Eye (tissue), 1 donor: Measurements from ENCODE around the gene NTHL1.
A peak's percentile ranks its signal among the peaks of the same experiment; 100 is the strongest.

ENCODE experiments used
- DNase-seq: peaks from one replicate; pipeline ENCODE4 v3.0.0-alpha.2; 2015

NTHL1 gene

DNA sequence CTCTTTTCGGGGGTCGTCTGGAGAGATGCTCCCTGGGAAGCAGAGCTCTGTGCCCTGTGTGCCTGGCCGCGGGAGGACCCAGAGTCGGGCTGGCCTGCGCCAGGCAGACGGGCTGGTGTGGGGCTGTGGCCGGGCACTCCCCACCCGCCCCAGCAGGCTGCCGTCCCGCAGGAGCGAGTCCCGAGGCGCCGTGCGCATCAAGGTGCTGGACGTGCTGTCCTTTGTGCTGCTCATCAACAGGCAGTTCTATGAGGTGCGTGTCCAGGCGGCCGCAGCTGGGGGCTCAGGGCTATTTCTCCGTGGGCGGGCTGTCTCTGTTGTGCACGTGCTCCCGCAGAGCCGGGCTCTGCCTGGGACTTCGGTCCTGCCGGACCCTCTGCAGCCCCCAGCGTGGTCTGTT, 15.2 kb upstream of the NTHL1 start:
- no peak for DNase-seq

DNA sequence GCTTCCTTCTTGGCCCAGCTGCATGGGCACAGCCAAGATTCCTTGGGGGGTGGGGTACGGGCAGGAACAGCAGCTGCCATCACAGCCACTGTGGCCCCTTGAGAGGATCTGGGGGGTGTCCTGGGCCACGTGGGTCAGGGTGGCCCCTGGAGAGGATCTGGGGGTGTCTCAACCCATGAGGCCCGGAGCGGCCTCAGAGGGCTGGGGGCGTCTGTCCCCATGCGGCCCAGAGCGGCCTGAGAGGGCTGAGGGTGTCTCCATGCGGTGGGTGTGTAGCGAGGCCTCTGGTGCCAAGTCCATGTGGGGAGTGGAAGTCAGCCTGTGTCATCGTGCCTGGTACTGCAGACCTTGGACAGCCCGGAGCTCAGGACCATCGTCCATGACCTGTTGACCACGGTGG, 13.9 kb upstream of the NTHL1 start:
- no peak for DNase-seq

DNA sequence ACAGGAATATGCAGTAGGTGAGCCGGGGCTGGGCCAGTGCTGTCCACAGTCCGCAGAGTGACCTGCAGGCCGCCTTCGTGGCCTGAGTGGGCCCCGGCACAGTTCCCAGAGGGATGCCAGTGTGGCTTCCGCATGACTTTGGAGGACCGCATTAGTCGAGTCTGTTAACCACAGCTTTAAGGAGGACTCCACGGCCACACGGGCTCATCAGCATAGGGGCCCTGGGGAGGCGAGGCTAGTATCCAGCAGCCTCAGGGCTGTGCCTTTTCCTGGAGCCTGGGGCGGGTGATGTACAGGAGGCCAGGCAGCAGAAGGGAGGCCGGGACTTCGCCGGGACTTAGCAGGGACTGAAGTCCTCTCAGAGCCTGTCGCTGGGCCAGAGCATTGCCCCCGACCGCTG, 13.4 kb upstream of the NTHL1 start:
- no peak for DNase-seq

DNA sequence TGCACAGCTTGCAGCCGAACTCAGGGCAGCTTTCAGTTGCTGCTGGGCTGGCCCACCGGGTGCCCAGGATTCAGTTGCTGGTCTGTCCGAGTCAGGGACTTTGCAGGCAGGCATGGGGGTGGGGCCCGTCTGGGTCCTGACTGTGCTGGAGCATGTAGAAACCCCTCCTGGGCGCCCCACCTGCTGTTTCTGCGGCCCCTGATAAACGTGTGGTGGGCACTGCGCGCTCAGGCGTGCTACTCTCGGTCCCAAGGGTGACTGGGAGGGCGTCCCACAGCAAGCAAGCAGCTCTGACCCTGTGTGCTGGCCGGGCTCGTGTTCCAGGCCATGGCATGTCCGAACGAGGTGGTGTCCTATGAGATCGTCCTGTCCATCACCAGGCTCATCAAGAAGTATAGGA, 12.7 kb upstream of the NTHL1 start:
- no peak for DNase-seq

DNA sequence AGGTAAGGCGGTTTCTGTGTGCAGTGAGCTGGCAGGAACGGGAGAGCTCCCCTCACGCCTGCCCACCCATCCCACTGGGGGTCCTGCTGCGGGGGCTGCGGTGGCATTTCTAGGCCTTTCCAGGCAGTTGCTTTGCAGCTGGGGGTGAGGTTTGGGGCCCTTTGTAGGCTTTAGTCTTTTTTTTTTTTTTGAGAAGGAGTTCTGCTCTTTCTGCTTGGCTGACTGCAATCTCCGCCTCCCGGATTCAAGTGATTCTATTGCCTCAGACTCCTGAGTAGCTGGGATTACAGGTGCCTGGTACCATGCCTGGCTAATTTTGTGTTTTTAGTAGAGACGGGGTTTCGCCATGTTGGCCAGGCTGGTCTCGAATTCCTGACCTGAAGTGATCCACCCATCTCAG, 11.2 kb upstream of the NTHL1 start:
- DNase-seq: peak; percentile 12

DNA sequence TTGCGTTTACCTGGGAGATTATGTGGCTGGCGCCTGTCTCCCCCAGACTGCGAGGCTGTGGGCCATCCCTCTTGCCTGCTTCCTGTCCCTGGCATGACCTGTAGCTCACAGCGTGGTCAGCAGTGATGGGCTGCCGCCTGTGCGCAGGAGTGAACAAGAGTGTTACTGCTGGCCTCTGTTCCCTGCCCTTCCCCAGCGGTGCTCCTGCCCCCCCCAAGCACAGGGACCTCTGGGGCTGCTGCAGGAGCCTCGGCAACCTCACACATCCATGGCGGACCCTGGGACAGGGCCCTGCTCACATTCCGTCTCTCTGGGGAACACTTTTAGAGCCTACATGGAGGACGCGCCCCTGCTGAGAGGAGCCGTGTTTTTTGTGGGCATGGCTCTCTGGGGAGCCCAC, 10.8 kb upstream of the NTHL1 start:
- DNase-seq: no peak

DNA sequence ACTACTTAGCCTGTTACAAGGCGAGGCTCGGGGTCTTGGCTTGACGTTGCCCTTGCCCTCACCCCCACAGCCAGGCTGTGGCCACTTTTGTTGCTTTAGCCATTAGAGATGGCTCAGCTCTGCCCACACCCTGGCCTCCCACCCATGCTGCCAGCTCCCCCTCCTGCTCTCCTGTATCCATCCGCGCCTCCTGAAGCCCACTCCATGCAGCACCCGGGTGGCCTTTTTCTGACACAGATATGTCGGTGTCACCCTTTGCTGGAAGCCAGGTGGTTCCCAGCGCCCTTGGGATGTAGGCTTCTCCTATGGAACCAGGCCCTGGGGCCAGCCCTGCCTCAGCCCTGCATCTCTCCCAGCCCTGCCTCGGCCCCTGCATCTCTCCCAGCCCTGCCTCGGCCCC, 9.8 kb upstream of the NTHL1 start:
- no peak for DNase-seq

DNA sequence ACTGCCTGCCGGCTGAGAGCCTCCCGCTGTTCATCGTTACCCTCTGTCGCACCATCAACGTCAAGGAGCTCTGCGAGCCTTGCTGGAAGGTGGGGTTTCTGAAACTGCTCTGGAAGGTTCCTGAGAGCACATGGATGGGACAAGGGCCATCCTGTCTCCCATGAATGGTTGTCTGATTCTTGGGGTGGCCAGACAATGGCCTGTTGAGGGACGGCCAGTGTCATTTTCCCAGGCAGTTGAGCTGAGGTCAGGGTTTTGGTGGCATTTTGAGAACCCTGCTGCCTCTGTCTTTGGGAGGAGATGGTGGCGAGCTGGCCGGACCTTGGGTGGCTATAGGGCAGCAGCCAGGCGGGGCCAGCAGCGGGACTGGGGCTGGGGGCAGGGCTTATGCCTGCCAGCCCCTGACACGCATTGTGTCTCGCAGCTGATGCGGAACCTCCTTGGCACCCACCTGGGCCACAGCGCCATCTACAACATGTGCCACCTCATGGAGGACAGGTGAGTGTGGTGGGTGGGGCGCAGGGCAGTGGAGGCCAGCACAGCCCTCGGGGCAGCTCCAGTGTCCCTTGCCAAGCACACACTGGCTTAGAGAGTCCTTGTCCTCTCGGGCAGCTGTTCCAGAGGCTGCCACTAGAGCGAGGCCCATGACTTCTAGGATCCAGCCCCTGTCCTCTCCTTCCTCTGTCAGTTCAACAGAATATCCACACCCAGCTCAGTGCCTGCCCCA, 9.2 kb upstream of the NTHL1 start:
- DNase-seq: no peak

DNA sequence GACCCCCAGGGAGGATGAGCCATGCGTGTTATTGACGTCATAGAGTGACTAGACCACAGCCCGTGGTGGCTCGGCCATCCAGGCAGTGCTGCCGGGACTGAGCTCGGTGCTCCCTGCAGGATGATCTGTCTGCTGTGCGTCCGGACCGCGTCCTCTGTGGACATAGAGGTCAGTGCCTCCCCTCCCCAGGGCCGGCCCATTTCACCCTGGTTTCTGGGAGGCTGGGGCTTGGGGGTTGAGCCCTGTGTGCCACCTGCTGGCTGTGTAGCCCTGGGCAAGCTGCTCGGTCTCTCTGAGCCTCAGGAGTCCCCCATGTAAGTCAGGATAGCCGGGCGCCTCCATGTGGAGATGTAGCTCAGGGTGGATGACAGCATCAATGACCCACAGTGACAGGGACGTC, 8.4 kb upstream of the NTHL1 start:
- DNase-seq: no peak

DNA sequence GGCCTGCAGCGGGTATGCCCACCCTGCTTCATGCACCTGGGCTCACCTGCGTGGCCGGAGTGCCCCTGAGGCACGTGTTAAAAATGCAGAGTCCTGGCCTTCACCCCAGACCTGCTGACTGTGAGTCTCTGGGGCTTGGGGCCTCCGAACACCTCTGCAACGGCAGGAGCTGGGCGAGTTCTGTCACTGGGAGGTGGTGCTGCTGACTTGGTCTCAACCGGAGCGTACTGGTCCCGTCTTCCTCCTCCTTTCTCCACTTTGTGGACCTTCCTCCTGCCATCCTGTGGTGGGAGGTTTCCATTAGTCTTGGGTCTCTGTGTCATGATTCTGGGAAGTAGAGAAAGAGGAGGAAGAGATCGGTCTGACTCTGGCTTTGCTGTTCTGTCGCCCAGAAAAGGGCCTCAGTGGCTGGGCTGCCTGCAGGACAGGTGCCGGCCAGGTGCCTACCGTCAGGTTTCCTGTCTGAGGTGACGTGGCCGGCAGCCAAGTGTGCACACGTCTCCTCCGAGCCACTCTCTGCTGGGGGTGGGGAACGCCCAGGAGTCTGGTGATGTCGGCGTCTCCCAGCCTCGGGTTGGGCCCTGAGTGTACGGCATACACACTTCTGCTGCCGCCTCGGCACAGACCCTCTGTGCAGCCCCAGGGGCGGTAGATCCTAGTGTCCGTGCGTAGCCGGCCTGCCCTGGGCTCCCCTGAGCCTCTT, 7.1 kb upstream of the NTHL1 start:
- no peak for DNase-seq

DNA sequence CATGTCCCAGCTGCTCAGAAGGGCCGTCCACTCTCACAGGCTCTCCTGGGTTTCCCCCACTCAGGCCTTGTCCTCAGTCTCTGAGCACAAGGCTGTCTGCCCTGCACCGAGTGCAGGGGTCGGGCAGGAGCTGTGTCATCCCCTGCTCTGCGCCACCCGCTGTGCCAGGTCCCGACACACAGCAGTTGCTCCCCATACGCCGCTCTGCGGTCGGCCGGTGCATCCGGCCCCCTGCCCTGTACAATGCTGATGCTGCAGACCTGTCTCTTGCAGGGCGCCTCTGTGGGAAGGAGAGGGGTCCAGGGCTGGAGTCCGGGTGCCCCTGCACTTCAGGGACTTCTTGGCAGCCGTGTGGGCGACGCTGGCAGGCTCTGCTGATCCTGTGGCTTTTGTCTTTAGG, 6.3 kb upstream of the NTHL1 start:
- no peak for DNase-seq

DNA sequence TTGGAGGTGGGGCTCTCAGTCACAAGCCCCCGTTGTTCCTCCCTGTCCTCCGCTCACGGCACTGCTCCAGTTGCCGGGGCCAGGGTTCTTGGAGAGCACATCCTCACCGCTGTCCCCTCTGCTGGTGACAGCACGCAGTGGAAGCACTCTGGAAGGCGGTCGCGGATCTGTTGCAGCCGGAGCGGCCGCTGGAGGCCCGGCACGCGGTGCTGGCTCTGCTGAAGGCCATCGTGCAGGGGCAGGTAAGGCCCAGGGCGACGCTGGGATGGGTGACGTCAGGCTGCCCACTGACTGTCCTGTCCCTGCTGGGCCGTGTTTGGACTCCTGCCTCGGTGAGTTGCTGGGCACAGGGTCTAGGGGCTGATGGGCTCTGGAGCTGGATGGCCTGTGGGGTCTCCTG, 5.6 kb upstream of the NTHL1 start:
- DNase-seq: no peak

DNA sequence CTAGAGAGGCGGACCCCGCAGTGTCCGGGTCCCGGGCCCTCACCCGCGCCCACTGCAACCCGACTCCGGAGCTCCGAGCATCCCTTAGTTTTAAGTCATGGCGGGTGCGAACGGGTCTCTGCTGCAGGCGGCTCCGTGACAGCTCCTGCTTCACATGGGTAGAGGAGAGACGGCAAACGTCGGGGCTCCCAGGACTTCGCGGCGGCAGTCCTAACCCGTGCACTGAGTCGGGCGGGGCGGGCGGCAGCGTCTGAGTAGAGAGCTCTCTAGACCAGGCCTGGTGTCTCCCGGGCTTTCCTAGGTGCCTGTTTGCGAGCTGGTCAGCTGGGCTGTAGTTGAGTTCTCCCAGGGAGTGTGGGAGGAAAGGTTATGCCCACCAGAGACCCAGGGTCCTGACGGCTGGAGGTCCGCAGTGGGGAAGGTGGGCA, 496 bp upstream of the NTHL1 start:
- no peak for DNase-seq

DNA sequence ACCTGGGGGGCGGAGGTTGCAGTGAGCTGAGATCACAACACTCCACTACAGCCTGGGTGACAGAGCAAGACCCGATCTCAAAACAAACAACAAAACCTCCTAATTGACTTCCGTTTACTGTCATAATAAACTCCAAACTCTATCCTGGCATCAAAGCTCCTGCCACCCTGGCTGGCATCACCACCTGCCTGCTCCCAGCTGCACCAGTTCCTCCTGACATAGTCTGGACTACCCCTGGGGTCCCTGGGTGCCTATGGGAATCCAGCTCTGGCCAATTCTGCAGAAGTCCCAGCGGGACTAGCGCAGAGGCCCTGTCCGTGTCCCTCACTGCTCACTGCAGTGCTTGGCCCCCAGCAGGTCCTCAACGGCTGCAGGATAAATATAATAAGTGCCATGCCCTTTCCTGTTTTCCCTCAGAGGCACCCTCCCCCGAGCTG, 723 bp downstream of the NTHL1 start:
- DNase-seq: no peak

DNA sequence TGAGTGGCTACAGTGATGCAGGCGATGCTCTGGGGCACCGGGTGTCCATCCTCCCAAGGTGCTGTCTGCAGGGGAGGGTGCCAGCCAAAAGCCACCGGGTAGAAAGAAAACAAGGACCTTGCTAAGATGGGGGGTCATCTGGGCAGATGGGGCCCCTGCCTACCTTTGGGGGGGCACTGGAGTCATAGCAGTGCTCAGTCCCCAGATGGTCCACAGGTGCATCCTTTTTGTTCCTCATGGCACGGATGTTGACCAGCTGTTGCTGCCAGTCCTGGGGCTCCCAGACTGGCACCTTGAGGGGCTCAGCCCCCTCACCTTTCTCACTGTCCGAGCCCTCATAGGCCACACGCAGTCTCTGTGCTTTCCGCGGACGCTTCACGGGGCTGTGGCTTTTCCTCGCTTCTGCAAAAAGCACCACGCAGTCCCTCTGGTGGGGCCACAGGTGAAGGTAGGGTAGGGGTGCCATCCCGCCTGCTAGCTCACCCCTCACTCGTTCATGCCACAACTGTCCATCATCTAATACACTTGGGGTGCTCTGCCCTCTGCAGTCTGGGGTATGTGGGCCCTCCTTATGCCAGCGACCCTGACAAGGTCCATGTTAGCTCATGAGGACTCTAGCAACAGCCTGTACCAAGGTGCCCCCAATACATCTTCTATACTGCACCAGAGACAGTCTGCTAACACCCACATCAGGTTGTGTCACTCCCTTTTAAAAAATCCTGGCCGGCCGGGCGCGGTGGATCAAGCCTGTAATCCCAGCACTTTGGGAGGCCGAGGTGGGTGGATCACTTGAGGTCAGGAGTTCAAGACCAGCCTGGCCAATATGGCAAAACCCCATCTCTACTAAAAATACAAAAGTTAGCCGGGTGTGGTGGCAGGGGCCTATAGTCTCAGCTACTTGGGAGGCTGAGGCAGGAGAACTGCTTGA, 1.4 kb downstream of the NTHL1 start:
- DNase-seq: no peak

DNA sequence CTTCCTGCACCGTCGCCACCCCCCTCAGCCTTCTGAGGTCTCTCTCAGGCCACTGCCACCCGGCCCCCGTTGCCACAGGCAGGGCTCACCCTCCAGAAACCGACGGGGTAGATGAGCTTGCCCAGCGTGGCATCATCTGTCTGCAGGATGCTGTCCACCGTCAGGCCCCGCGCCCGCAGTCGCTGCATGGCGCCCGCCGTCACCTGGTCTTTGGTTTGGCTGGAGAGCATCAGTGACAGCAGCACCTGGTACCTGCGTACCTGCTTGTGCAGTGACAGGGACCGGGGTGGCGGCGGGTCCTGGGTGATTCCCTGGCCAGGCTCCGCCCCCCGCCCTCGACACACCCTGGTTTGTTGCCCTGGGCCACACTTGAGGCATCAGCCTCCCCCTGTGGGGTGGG, 3.1 kb downstream of the NTHL1 start:
- DNase-seq: no peak

DNA sequence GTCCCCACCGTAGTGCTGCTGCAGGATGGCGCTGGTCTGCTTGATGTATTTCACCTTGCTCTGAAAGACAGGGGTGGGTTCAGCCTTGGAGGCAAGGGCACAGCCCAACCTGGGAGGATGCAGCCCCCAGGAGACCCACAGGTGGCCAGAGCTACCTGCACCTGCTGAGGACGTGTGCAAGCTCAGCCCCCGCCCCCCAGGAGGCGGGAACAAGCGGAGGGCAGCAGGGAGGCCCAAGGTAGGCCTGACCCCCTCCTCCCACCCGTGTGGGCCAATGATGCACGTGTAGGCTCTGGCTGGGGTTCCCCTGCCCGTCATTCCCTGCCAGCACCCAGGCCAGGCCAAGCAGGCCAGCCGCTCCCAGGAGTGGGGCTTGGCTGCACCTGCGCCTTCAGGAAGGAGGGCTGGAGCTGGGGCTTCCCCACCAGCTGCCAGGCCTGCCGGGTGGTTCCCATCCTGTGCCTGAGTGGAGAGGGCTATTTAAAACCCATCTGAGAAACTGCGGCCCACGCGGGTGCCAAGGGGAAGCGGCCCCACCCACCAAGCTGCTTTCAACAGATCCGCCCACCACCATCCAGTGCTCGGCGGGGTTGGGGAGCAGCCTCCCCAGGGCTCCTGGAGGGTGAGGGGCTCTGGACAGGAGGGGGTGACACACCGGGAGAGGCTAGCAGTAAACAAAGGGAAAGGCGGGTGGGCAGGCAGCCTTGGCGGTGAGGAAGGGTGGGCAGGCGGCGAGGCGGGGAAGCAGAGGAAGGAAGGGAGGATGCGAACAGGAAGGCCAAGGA, 3.8 kb downstream of the NTHL1 start:
- no peak for DNase-seq

DNA sequence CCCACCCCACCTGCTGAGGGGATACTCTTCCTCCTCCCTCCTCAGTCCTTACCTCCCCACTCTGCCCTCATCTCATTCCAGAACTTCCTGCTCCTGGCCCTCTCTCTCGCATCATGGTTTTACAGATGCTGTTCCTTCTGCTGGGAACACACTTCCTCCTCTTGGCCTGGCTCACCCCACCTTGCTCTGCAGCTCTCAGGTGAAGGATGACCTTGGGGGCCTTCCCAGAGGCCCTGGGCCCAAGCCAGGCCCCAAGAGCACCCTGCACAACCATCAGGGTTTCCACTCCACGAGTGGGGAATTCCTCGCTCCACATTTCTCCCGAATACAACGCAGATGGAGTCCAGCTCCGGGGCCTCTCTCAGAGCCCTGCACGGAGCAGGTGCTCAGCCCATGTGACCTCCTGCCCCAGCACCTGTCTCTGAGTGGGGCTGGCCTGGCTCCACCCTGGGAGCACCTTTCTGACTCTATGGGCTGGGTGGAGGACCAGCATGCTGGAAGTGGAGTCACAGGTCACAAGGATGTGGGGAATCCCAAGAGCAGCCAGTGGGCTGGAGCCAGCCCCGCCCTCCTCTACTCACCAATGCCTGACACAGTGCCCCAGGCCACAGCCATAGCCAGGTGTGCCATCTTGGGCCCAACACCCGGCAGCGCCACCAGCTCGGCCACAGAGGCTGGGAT, 4.5 kb downstream of the NTHL1 start:
- DNase-seq: no peak

DNA sequence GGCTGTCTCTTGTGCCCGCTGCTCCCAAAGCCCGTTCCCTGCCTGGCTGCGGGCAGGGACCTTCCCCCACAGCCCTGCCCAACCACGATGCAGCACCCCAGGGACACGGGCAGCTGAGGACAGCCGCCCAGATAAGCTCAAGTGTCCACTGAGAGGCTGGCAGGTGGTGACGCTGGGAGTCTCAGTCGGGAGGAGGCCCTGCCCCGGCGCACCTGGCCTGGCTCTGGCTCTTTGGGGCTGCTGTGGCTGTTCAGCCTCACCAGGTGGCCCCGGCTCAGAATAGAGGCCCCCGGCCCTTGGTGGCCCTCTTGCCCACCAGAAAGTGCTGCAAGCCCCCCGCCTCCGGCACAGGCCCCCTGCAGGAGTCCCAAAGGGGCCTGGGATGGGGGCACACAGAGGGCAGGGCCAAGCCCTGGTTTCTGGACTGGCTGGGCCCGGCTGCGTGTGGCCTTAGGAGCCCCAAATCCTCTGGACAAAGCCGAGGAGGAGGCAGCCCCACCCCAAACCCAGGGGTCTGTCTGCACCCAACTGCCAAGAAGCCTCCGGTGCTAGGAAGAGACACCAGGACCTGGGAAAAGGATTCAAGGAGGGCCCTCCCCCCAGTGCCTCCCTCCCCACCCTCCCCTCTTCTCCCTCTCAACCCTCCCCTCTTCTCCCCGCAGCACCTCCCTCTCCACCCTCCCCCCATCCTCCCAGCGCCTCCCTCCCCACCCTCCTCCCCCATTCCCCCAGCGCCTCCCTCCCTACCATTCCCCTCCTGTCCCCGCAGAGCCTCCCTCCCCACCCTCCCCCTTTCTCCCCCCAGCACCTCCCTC, 5.3 kb downstream of the NTHL1 start:
- no peak for DNase-seq

DNA sequence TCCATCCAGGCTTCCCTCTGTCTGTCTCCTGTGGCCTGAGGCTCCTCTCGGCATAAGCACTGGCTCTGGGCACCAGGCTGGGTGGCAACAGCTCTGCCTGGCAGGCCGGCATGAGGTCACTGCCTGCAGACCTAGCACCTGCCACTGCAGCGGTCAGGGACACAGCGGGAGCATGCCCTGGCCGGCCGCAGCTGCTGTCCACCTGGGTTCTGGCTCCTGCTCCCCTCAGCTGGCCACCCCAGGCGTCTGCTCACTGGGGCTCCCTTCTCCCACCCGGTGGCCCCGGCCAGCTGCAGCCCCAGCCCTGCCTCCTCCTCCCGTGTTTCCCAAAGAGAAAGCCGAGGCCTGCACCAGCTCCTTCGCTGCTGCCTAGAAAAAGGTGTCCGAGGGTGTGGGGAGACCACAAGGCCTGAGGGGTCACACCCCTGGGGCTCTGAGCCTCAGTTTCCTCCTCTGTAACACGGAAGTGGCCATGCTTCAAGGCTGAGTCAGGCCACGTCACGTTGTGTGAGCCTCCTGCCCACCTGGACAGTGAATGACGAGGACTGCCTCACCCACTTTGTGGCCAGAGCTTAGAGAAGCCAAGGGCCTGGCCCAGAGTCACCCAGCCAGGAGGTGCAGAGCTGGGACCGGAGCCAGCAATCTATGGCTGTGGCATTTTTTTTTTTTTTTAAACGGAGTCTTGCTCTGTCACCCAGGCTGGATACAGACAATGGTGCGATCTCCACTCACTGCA, 6.7 kb downstream of the NTHL1 start:
- no peak for DNase-seq
